H1 (cell line): ENCODE measurements around the gene ANKS1A.

Experiments used
- CTCF ChIP-seq, 3 experiments: IDR thresholded peaks; 1 replicate in 2 of 3; 2 replicates in 1 of 3; pipeline versions ENCODE4 v1.5.1 to v1.6.1; 2011; ENCODE audit warnings: low read length in 3 of 3, mild to moderate bottlenecking in 3 of 3, inconsistent platforms in 2 of 3, low read depth in 1 of 3, moderate library complexity in 1 of 3; ENCODE audit not compliant: insufficient read depth in 1 of 3; ENCODE audit errors: control extremely low read depth in 1 of 3
- KDM1A ChIP-seq: fragments of 200-600, 300-600 bp; sonication (generic); IDR thresholded peaks from 2 replicates; pipeline ENCODE4 v1.7.1; 2016; ENCODE audit warnings: mild to moderate bottlenecking, low read length, borderline replicate concordance

- TF ChIP-seq CTCF (IDR thresholded peaks at IDR 0.05; ENCODE audit: control extremely low read depth in 1 of 3, insufficient read depth in 1 of 3, low read depth in 1 of 3, low read length in 3 of 3) (no peak), KDM1A (no peak)
Measured at GRCh38 chr6:35044145-35044745, 155.2 kb downstream of the ANKS1A start.
